HG02970 (cell line): Measurements from ENCODE around the gene TMEM182.

Experiments
- ATAC-seq: cut with Tn5 transposase; IDR thresholded peaks from one replicate; pipeline ENCODE4 v1.9.1; 2021; ENCODE audit warnings: mild to moderate bottlenecking, moderate library complexity, moderate number of reproducible peaks; ENCODE audit not compliant: unreplicated experiment, low FRiP score

TMEM182 gene

GRCh38 chr2:102764083-102764482, 2.3 kb downstream of the TMEM182 start:
- ATAC-seq = no peak

- ATAC-seq = no peak
Observed at GRCh38 chr2:102765061-102765460, 3.2 kb downstream of the TMEM182 start.

- ATAC-seq = no peak
Observed at GRCh38 chr2:102768253-102768652, 6.4 kb downstream of the TMEM182 start.

GRCh38 chr2:102768892-102769291, 7.1 kb downstream of the TMEM182 start:
- no peak for ATAC-seq

GRCh38 chr2:102770506-102770905, 8.7 kb downstream of the TMEM182 start:
- ATAC-seq = no peak

- no peak for ATAC-seq
Observed at GRCh38 chr2:102771114-102771513, 9.3 kb downstream of the TMEM182 start.

- ATAC-seq = no peak
Observed at GRCh38 chr2:102772659-102773058, 10.8 kb downstream of the TMEM182 start.

- no peak for ATAC-seq
Observed at GRCh38 chr2:102773149-102773705, 11.4 kb downstream of the TMEM182 start.

- no peak for ATAC-seq
Observed at GRCh38 chr2:102778260-102778659, 16.4 kb downstream of the TMEM182 start.

GRCh38 chr2:102780467-102780866, 18.6 kb downstream of the TMEM182 start:
- no peak for ATAC-seq

GRCh38 chr2:102782187-102782586, 20.4 kb downstream of the TMEM182 start:
- ATAC-seq = no peak

- no peak for ATAC-seq
Observed at GRCh38 chr2:102782933-102783332, 21.1 kb downstream of the TMEM182 start.

- no peak for ATAC-seq
Observed at GRCh38 chr2:102783506-102784183, 21.8 kb downstream of the TMEM182 start.

- ATAC-seq = no peak
Observed at GRCh38 chr2:102784940-102785339, 23.1 kb downstream of the TMEM182 start.

- ATAC-seq = no peak
Observed at GRCh38 chr2:102788216-102788884, 26.5 kb downstream of the TMEM182 start.

- no peak for ATAC-seq
Observed at GRCh38 chr2:102788885-102789260, 27.0 kb downstream of the TMEM182 start.

- no peak for ATAC-seq
Observed at GRCh38 chr2:102789349-102790090, 27.7 kb downstream of the TMEM182 start.

GRCh38 chr2:102790091-102790455, 28.2 kb downstream of the TMEM182 start:
- ATAC-seq = no peak

- ATAC-seq = no peak
Observed at GRCh38 chr2:102792568-102793208, 30.9 kb downstream of the TMEM182 start.

- no peak for ATAC-seq
Observed at GRCh38 chr2:102795641-102796040, 33.8 kb downstream of the TMEM182 start.

GRCh38 chr2:102796337-102796736, 34.5 kb downstream of the TMEM182 start:
- ATAC-seq = no peak
